ENCODE results near the gene SIM1. TPM values are rescaled to one million over a fixed set of nuclear protein-coding genes. Genes with fewer than 3 reads are reported as not detected.
"Not testable (repeated sequence)": the region's sequence is repeated elsewhere in the genome, so short reads cannot be mapped to it uniquely, and the experiment has no call there.

SIM1 gene
- total RNA-seq, 1 donor from 2014 or later = not detected

GRCh38 chr6:100354736-100355641, 109.7 kb downstream of the SIM1 start:
- not testable (repeated sequence) for DNase-seq (ENCODE audit: extremely low read depth, low read depth, low spot score)

- no peak for DNase-seq (ENCODE audit: extremely low read depth, low read depth, low spot score)
These were observed 111.3 kb downstream of the SIM1 start for GRCh38 chr6:100353276-100354015.

GRCh38 chr6:100350139-100350538, 114.6 kb downstream of the SIM1 start:
- DNase-seq (ENCODE audit: extremely low read depth, low read depth, low spot score) = no peak

- DNase-seq (ENCODE audit: extremely low read depth, low read depth, low spot score) = no peak
These were observed 115.4 kb downstream of the SIM1 start for GRCh38 chr6:100349366-100349765.

GRCh38 chr6:100347901-100348550, 116.7 kb downstream of the SIM1 start:
- DNase-seq (ENCODE audit: extremely low read depth, low read depth, low spot score) = no peak

- no peak for DNase-seq (ENCODE audit: extremely low read depth, low read depth, low spot score)
These were observed 117.9 kb downstream of the SIM1 start for GRCh38 chr6:100346828-100347227.

GRCh38 chr6:100346203-100346602, 118.5 kb downstream of the SIM1 start:
- DNase-seq (ENCODE audit: extremely low read depth, low read depth, low spot score) = no peak

- DNase-seq (ENCODE audit: extremely low read depth, low read depth, low spot score) = no peak
These were observed 120.0 kb downstream of the SIM1 start for GRCh38 chr6:100344761-100345160.

GRCh38 chr6:100344321-100344720, 120.4 kb downstream of the SIM1 start:
- no peak for DNase-seq (ENCODE audit: extremely low read depth, low read depth, low spot score)

GRCh38 chr6:100343316-100344077, 121.2 kb downstream of the SIM1 start:
- DNase-seq (ENCODE audit: extremely low read depth, low read depth, low spot score) = no peak

GRCh38 chr6:100342830-100343229, 121.9 kb downstream of the SIM1 start:
- no peak for DNase-seq (ENCODE audit: extremely low read depth, low read depth, low spot score)

GRCh38 chr6:100339574-100340255, 125.0 kb downstream of the SIM1 start:
- DNase-seq (ENCODE audit: extremely low read depth, low read depth, low spot score) = no peak

- no peak for DNase-seq (ENCODE audit: extremely low read depth, low read depth, low spot score)
These were observed 126.6 kb downstream of the SIM1 start for GRCh38 chr6:100338090-100338489.

GRCh38 chr6:100336876-100337275, 127.8 kb downstream of the SIM1 start:
- no peak for DNase-seq (ENCODE audit: extremely low read depth, low read depth, low spot score)

GRCh38 chr6:100335991-100336390, 128.7 kb downstream of the SIM1 start:
- no peak for DNase-seq (ENCODE audit: extremely low read depth, low read depth, low spot score)

All from glomerular endothelial cell (primary cell).